Activated CD4-positive, CD25-positive, alpha-beta regulatory T cell treated with anti-CD3 and anti-CD28 coated beads, Interleukin-2, amount 50 U/mL, for 72 hours (primary cell): ENCODE results near the gene NUP85.
A peak's percentile ranks its signal among the peaks of the same experiment; 100 is the strongest.
"Not testable (repeated sequence)": the region's sequence is repeated elsewhere in the genome, so short reads cannot be mapped to it uniquely, and the experiment has no call there.

ENCODE experiments used
- DNase-seq: peaks from one replicate; pipeline ENCODE4 v3.0.0; 2021

NUP85 gene

DNA sequence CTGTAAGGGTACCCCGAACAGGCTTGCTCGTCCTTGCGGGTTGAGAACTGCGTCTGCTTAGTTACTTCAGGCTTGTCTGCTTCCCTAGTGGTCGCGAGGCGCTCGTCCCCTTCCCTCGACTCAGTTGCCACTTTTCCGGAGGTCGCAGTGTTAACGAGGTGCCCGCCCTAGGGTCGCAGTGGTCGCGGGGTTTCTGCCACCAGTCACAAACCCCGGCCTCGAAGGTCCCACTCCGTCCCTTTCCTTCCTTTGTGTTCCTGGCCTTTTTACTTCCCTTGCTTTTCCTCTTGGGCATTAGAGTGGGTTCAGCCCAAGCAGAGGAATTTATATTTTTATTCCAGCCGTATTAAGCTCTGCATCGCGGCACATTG lies 299 bp downstream of the NUP85 start:
- no peak for DNase-seq

- not testable (repeated sequence) for DNase-seq
Measured at GRCh38 chr17:75207050-75207407, 1.6 kb downstream of the NUP85 start.

GRCh38 chr17:75207760-75208159 lies 2.3 kb downstream of the NUP85 start:
- DNase-seq = no peak

GRCh38 chr17:75208161-75208560 lies 2.7 kb downstream of the NUP85 start:
- DNase-seq = no peak

- no peak for DNase-seq
Measured at GRCh38 chr17:75209061-75209460, 3.6 kb downstream of the NUP85 start.

- no peak for DNase-seq
Measured at GRCh38 chr17:75218131-75218530, 12.7 kb downstream of the NUP85 start.

DNA sequence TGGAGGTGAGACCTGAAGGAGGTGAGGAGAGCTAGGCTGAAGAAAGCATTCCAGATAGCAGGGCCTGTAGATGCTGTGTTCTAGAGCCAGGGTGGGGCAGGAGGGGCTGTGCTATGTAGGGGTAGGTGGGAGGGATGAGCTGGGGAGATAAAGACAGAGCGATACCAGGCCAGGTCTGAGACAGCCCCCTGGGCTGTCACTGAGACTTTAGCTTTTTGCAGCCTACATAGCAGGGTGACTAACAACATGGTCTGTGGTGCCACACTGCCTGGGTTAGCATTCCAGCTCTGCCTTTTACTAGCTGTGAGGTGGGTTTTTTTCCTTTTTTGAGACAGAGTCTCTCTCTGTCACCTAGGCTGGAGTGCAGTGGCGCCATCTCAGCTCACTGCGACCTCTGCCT lies 14.3 kb downstream of the NUP85 start:
- DNase-seq = no peak

DNA sequence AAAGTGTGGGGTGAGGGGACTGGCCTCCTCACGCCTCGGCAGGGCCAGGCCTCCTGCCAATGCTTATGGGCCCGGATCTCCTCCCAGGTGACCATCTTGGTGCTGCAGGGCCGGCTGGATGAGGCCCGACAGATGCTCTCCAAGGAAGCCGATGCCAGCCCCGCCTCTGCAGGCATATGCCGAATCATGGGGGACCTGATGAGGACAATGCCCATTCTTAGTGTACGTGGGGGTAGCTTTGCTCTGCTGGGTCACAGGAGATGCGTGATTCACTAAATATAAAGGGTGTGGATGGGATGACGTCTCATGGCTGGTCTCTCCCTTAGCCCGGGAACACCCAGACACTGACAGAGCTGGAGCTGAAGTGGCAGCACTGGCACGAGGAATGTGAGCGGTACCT lies 19.5 kb downstream of the NUP85 start:
- DNase-seq = no peak

DNA sequence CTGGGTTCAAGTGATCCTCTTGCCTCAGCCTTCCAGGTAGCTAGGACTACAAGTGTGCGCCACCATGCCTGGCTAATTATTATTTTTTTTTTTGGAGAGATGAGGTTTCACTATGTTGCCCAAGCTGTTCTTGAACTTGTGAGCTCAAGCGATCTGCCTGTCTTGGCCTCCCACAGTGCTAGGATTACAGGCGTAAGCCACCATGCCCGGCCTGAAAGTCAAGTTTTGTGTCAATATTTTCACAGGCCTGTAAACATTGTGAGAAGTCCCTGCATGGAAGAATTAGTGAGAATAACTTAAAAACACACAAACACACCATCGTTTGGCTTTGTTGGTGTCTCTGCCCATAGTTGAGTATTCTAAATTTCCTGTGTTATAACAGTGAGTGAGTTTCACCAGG lies 22.2 kb downstream of the NUP85 start:
- DNase-seq = no peak

DNA sequence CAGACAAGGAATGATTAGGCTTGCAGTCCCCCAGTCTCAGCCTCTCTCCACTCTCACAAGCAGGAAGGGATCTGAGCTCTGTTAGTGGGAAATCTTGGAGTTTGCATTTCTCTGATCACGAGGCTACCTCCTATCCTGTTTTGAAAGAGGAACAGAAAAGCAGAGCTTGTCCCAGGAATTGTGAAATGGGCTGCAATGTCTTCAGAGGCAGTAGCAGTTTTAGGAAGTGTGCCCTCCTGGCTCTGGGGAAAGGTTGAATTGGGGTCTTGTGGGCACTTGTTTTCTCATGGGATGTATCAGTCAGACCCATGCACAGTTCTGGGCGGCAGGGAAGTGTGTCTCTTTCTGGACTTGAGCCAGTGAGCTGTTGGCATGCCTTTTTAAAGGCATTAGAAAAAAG lies 22.8 kb downstream of the NUP85 start:
- DNase-seq = no peak

GRCh38 chr17:75228847-75229246 lies 23.4 kb downstream of the NUP85 start:
- no peak for DNase-seq

GRCh38 chr17:75231071-75231470 lies 25.6 kb downstream of the NUP85 start:
- no peak for DNase-seq

GRCh38 chr17:75231741-75232464 lies 26.4 kb downstream of the NUP85 start:
- no peak for DNase-seq

- DNase-seq = no peak
Measured at GRCh38 chr17:75232786-75233185, 27.3 kb downstream of the NUP85 start.

DNA sequence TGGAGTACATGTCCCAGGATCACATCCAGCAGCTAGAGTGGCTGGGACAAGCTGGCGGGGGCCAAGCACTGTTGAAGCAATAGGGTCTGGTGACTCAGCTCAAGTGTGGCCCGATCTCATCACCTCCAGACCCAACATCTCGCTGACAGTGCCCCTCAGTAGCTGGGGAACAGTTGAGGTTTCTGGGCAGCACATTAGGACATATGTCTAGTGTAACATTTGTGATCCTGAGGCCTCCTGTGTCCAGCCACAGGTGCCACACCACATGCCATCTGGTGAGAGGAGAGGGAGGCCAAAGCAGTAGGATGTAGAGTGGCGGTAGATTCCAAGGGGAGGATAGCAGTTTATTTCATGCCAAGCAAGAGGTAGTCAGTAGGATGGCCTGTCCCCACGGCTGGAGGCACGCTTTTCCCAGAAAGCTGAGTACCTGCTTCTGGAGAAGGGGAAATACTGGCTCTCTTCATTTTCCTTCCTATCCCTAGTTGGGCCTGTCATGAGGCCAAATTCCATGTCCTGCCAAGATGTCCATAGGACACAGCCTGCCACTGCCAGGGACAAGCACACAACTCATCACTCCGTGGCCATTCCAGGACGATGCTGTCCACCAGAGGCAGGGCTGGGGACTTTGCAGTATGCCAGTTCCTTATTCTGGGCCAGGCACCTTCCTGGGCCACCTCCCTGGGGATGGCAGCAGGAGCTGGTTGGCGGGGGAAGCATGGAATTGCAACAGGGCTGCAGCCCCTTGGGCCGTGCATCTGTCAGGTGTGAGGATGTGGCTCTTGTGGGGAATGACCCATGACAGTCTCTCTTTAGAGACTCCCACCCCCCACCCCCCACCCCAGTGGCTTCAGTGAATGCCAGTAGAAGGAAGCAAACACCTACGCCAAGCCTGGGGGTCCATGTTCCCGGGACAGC lies 31.9 kb downstream of the NUP85 start:
- no peak for DNase-seq

- no peak for DNase-seq
Measured at GRCh38 chr17:75238020-75238580, 32.6 kb downstream of the NUP85 start.

DNA sequence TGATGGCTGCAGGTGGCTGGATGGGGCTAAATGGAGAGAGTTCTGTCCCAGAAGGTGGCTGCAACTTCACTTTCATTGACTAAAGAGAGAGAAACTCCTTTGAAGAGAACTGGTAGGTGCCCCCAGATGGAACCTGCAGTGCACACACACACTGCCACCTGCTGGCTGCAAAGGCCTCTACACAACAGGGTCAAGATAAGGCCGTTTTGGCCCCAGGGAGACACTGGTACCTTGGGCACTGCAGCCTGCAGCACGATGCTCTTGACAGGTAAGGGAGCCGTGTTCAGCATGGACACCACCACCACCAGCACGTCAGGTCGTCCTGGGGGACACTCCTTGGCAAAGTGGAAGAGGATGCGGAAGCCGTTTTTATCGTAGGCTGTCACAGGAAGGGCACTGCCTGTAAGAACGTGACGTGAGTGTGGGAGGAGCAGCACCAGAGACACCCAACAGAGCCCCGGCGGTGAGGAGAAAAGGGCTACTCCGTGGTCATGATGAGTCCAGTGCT lies 33.3 kb downstream of the NUP85 start:
- DNase-seq = peak; percentile 61

GRCh38 chr17:75239214-75239613 lies 33.7 kb downstream of the NUP85 start:
- DNase-seq = no peak

DNA sequence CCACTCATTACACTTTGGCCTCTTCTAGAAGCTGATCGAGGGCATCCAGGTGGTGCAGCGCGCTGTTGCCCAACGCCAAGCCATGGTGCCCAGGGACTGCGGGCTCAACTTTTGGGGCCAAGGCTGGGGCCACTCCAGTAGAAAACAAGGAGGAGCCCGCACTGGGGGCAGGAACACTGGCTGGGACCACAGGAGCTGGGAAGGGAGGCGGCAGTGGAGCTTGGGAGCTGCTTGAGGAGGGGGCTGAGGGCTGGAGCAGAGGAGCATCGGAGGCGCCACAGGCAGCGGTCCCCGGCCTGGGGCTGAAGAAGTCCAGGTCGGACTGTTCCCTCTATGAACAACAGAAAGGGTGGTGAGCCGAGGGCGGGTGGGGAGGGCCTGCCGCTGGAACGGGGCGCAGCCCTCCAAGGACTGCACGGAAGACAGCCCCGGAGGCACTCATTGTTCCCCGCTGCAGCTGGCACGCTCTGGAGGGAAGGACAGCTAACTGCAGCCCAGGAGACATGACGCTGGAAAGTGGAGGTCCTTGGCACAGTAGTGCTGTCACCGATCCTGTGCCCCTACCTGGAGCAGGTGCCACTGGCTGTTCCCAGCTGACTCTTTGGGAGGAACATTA lies 34.4 kb downstream of the NUP85 start:
- DNase-seq = no peak

- no peak for DNase-seq
Measured at GRCh38 chr17:75240394-75241142, 35.1 kb downstream of the NUP85 start.

GRCh38 chr17:75241143-75241430 lies 35.6 kb downstream of the NUP85 start:
- no peak for DNase-seq

DNA sequence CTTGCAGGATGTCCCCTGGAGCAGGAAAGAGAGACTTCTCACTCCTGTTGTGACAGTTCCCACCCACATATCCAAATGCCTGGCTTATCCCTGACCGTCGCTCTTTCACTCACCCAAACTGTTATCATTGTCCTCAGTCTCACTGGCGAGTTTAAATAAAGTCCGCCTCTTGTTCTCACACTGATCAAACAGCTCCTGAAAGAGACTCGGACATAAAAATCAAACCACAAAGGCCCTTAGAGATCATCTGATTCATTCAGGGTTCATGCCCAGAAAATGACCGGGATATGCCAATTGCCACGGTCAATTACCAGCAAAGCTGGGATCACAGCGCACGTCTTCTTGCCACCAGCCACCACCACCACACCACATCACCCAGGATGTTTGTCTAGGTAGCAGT lies 36.0 kb downstream of the NUP85 start:
- DNase-seq = no peak

DNA sequence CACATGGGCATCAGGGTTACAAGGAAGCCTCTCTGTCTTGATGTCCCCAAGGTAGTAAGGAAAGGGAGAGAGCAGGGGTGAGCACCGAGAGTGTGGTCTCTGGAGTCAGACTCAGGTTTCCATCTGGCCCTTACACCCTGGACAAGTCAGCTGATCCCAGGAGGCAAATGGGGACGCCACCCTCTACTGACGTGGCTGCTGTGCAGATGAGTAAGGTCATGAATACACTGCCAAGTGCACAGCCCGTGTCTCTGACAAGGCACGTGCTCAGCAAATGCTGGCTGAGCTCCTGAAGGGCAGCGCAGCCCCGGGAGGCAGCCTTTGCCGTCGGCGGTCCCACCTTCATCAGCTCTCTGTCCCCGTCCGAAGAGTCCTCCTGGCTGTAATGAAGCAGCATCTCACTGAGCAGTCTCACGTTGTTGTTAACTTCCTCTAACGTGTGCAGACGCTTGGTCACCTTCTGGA lies 36.5 kb downstream of the NUP85 start:
- DNase-seq = no peak
